Left lung (tissue), 10 donors: ENCODE measurements around the gene CACNA1C. TPM values are rescaled to one million over a fixed set of nuclear protein-coding genes. Genes with fewer than 3 reads are reported as not detected.

Experiments used
- ATAC-seq: fragments of 200-7000 bp; cut with Tn5 transposase; one replicate; pipeline ENCODE4 v1.9.1; 2020; ENCODE audit warnings: moderate library complexity
- DNase-seq, 4 donors: peaks; one replicate each; pipeline ENCODE4 v3.0.0-alpha.2; 2013 to 2020
- H3K27ac ChIP-seq, 2 donors: fragments of 200-600 bp; sonication (generic) in 1 of 2; one replicate each; pipeline versions ENCODE4 v1.5.0 to v1.8.0; 2020 to 2021
- H3K27me3 ChIP-seq, 2 donors: fragments of 200-600 bp; sonication (generic) in 1 of 2; one replicate each; pipeline versions ENCODE4 v1.5.0 to v1.8.0; 2020 to 2021
- H3K36me3 ChIP-seq, 2 donors: fragments of 200-600 bp; sonication (generic) in 1 of 2; one replicate each; pipeline versions ENCODE4 v1.5.0 to v1.8.0; 2020 to 2021
- H3K4me1 ChIP-seq, 2 donors: fragments of 200-600 bp; one replicate each; pipeline ENCODE4 v1.8.0; 2021
- H3K4me3 ChIP-seq, 2 donors: fragments of 200-600 bp; sonication (generic) in 1 of 2; one replicate each; pipeline versions ENCODE4 v1.5.0 to v1.8.0; 2020 to 2021; ENCODE audit warnings: mild to moderate bottlenecking in 1 of 2
- H3K9me3 ChIP-seq, 2 donors: fragments of 200-600 bp; sonication (generic) in 1 of 2; one replicate each; pipeline versions ENCODE4 v1.5.0 to v1.8.0; 2020 to 2021
- intact Hi-C, 2 donors: fragments of 100-400 bp; cut with DNase I; formaldehyde crosslinking; loops; one replicate each; pipeline versions ENCODE4 v1.11.2 to v1.14.2; 2022
- polyA plus RNA-seq, 6 donors: library from polyadenylated mRNA; unstranded; fragments of 120-200 nt; gene quantifications; one replicate each; pipeline ENCODE4 v1.2.1, GENCODE V29; 2013; ENCODE audit not compliant: insufficient read length in 6 of 6
- total RNA-seq, 2 donors: library from RNA; stranded (reverse); fragmentation: NEBNext Ultra II Directional; extraction: Animal tissue kit (Norgen Biotek cat#: 25700); gene quantifications; one replicate each; pipeline ENCODE4 v1.2.1, GENCODE V29; 2021
- TF ChIP-seq, protein P1 (sequence below), 2 donors: fragments of 200-600 bp; sonication (generic) in 1 of 2; IDR thresholded peaks; one replicate each; pipeline versions ENCODE4 v1.5.0 to v1.8.0; 2021; ENCODE audit warnings: antibody characterized with exemption in 2 of 2
- donor health status: DM: no; HTN: yes; CAD: no.
- donor health status: DM: no; HTN: no; CAD: no.

The CACNA1C gene
- total and polyA plus RNA-seq, 8 donors = 11.9 to 21.9 (median 14.2) TPM

DNA sequence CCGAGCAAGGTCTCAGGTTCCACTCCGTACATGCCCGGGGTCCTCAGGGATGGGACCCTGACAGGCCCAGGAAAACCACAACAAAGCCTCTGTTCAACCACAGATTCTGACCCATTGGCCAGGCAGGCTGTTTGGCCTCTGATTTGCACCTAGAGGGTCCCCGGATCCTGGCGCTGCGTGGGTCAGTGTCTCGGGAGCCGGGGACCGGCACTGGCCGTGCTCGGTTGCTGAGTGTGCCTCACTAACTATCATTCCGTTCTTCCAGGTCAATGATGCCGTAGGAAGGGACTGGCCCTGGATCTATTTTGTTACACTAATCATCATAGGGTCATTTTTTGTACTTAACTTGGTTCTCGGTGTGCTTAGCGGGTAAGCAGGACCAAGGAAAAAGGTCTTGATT, 451.8 kb downstream of the CACNA1C start:
- Histone ChIP-seq H3K4me1 (peaks cover 0 to 12% of the 10 kb centered on the region in 2 donors), H3K36me3 (no peaks in the 10 kb centered on the region), H3K9me3 (no peaks in the 10 kb centered on the region), H3K27ac (no peak overlapping the region), H3K4me3 (no peak overlapping the region), H3K27me3 (no peaks in the 10 kb centered on the region)
- ATAC-seq = no peak
- TF ChIP-seq, protein P1, sequence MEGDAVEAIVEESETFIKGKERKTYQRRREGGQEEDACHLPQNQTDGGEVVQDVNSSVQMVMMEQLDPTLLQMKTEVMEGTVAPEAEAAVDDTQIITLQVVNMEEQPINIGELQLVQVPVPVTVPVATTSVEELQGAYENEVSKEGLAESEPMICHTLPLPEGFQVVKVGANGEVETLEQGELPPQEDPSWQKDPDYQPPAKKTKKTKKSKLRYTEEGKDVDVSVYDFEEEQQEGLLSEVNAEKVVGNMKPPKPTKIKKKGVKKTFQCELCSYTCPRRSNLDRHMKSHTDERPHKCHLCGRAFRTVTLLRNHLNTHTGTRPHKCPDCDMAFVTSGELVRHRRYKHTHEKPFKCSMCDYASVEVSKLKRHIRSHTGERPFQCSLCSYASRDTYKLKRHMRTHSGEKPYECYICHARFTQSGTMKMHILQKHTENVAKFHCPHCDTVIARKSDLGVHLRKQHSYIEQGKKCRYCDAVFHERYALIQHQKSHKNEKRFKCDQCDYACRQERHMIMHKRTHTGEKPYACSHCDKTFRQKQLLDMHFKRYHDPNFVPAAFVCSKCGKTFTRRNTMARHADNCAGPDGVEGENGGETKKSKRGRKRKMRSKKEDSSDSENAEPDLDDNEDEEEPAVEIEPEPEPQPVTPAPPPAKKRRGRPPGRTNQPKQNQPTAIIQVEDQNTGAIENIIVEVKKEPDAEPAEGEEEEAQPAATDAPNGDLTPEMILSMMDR (IDR thresholded peaks at IDR 0.05) = no peak
- DNase-seq = no peak
- intact Hi-C loops = no loop called here

- Histone ChIP-seq H3K9me3 (no peaks in the 10 kb centered on the region), H3K27ac (no peak overlapping the region), H3K36me3 (no peaks in the 10 kb centered on the region), H3K27me3 (no peaks in the 10 kb centered on the region), H3K4me3 (no peak overlapping the region), H3K4me1 (no peaks in the 10 kb centered on the region)
- no peak for DNase-seq
- ATAC-seq = no peak
- TF ChIP-seq, protein P1 (IDR thresholded peaks at IDR 0.05) = no peak
- intact Hi-C loops = no loop called here
Observed at GRCh38 chr12:2507814-2508213, 455.0 kb downstream of the CACNA1C start.

GRCh38 chr12:2509137-2509536, 456.4 kb downstream of the CACNA1C start:
- Histone ChIP-seq H3K27me3 (no peaks in the 10 kb centered on the region), H3K27ac (no peak overlapping the region), H3K36me3 (no peaks in the 10 kb centered on the region), H3K4me1 (no peaks in the 10 kb centered on the region), H3K9me3 (no peaks in the 10 kb centered on the region), H3K4me3 (no peak overlapping the region)
- no peak for ATAC-seq
- intact Hi-C loops = no loop called here
- TF ChIP-seq, protein P1 (IDR thresholded peaks at IDR 0.05) = no peak
- no peak for DNase-seq

- DNase-seq = no peak
- no peaks in the 10 kb centered on the region for H3K9me3 ChIP-seq
- ATAC-seq = no peak
- H3K36me3 ChIP-seq = no peaks in the 10 kb centered on the region
- H3K27ac ChIP-seq = no peak overlapping the region
- H3K27me3 ChIP-seq = no peaks in the 10 kb centered on the region
- no peaks in the 10 kb centered on the region for H3K4me1 ChIP-seq
- H3K4me3 ChIP-seq = no peak overlapping the region
- intact Hi-C loops = no loop called here
- TF ChIP-seq, protein P1 (IDR thresholded peaks at IDR 0.05) = no peak
Observed at GRCh38 chr12:2510045-2510444, 457.3 kb downstream of the CACNA1C start.

DNA sequence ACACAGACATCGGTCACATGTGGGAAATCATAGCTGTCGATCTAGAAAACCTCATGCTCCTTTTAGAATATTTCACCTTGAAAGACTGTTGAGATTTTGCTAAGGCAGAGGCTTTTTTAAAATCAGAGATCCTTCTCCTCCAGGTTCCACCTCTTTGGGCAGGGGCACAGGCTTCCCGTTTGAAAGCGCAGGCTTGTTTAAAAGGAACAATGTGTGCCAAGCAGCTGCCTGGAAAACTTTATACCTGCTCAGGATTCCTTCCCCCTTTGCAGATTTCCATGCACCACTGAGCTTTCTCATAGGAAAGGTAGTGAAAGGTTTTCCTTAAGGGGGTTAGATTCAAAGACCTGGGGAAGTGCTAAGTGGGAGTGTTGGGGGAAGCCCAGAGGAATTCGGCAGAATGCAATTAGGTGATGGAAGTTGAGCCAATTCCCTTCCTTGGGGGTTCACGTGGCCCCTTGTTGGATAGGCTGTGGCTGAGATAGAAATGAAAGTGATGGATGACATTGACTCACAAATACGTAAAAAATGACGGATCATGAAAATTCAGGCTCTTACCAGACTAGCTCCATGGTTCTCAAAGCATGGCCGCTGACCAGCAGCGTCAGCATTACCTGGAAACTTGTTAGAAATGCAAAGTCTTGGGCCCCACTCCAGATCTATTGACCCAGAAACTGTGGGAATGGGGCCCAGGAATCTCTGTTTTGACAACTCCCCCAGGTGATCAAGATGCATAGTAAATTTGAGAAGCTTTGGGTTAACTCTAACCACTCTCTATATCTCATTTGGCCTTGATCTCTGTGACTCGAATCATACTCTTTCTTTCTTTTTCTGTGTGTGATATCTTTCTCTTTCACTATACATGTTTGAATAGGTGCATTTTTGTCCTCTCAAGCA, 460.6 kb downstream of the CACNA1C start:
- intact Hi-C loops = no loop called here
- H3K4me3 ChIP-seq = no peak overlapping the region
- no peak for ATAC-seq
- DNase-seq = no peak
- no peaks in the 10 kb centered on the region for H3K9me3 ChIP-seq
- H3K27me3 ChIP-seq = no peaks in the 10 kb centered on the region
- TF ChIP-seq, protein P1 (IDR thresholded peaks at IDR 0.05) = no peak
- H3K36me3 ChIP-seq = no peaks in the 10 kb centered on the region
- H3K27ac ChIP-seq = no peak overlapping the region
- no peaks in the 10 kb centered on the region for H3K4me1 ChIP-seq
